GM19025 (cell line): ENCODE data around the gene PA2G4.
"Not testable (repeated sequence)": the region's sequence is repeated elsewhere in the genome, so short reads cannot be mapped to it uniquely, and the experiment has no call there.

Source experiments
- ATAC-seq: cut with Tn5 transposase; IDR thresholded peaks from one replicate; pipeline ENCODE4 v1.9.1; 2021; ENCODE audit warnings: mild to moderate bottlenecking, low read depth, moderate library complexity; ENCODE audit not compliant: unreplicated experiment

Gene PA2G4

DNA sequence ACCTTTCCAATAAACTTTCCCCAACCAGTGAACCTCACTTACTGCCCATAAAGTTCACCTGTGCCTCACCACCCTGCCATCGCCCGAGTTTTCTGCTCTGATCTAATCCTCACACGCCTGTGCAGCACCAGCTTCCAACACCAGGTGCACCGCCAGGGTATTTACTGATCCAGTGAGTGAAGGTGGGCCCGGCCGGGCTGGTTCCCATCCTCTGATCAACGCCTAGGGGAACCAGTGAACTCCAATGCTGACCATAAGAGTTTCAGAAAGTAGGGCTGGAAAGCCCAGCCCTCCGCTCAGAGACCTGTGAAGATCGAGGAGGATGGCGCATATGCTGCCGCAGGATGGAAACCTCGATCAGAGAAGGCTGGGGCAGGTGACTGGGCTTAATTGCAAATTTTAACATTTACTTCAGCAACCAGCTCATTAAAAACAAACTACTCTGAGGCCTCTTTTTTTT is 47.3 kb downstream of the PA2G4 start:
- peak; percentile 41 for ATAC-seq

DNA sequence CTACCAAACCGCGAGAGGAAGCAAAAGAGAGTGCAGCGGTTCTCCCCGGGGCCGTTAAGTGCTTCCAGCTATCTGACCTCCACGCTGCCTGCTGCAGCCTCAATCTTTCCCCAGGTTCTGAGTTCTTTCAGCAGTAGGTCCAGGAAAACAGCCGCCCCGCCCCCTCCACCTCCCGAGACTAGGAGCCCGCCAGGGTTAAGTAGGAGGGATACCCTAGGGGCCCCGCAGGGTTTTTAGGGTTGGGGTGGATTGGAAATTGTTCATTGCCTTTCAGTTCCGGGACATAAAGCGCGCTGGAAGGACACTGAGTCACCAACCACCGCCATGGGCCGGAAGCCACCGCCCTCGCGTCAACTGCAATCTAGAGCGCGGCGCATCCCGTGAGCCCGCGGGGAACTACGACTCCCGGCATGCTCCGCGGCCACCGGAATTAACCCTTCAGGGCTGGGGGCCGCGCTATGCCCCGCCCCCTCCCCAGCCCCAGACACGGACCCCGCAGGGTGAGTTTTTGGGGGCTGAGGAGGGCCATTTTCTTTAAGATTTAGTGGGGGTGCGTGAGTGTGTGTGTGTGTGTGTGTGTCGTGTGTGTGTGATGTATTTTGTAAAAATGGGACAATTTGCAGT is 47.9 kb downstream of the PA2G4 start, which contains the start of gene MYL6B:
MYL6B (plus strand) TSS at position 456 of the 624 bp plus-strand sequence. CDS start 1,332 bp downstream, outside the sequence.
- peak; percentile 94 for ATAC-seq

DNA sequence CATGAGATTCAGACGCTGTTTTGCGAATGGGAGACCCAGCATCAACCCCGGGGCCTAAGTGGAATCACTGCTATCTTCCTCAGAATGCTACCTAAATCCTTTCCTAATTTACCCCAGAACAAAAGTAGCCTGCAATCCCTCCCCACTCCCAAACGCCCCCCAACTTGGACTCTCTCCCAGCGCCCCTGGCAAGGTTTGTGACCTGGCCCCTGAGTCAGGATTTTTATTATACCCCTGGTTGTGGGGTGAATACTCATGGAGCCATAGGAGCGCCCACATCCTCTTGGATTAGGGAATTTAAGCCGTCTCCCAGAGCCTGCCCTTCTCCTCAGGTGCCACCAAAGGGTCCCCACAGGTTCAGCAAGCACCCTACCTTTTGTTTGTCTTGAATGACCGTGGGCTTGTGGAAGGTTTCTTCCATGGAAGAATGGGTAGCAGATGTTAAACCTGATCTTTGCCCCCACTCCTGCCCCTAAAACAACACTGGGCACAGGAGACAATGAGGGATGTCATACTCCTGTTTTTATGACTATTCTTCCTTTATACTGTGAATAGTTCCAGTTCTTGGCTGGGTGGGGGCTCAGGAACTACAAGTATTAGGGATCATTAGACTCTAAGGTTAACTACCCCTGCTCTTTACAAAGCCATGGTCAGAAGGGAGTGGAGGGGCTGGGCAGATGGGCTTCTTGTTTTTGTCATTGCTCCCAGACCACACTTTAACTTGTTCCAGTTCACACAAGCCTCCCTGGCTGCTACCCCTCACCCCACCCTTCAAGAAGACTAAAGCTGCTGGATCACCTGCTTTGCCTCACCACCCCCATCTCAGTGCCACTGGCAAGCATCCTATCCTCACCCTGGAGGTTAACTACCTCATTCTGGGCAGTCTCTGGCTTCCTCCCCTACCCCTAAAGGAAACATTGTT is 48.7 kb downstream of the PA2G4 start:
- no peak for ATAC-seq

DNA sequence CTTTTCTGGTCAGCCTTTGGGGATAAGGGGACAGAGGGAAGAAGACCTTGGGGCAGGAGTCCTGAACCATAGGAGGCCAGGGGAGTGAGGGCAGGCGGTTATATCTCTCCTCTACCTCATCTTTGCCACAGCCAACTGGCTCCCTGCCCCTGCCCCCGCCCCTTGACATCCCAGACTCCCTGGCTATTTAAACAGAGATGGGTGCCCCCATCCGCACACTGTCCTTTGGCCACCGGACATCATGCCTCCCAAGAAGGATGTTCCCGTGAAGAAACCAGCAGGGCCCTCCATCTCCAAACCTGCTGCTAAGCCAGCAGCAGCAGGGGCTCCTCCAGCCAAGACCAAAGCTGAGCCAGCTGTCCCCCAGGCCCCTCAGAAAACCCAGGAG is 49.3 kb downstream of the PA2G4 start:
- no peak for ATAC-seq

DNA sequence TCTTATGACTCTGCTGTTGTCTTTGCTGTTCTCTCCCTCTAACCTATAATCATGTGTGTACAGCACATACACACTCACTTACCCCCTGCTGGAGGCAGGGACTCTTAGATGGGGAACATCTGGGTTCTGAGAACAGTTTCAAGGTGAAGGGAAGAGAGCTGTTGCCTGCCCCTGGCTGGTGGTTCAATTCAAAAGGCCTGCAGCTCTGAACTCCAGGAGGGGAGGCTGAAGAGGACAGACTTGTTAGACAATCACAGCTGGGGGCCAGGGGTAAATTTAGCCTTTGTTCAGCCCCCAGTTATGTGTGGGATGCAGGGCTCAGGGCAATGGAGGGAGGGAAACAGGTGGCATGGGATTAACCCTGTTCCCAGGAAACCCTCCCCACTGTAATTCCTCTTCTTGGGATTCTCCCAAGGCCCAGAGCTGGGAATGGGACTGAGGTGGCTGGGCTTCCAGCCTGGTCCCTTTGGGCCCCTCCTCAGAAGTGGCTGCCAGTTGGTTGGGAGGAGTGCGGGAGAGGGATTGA is 50.0 kb downstream of the PA2G4 start:
- ATAC-seq, result no peak

DNA sequence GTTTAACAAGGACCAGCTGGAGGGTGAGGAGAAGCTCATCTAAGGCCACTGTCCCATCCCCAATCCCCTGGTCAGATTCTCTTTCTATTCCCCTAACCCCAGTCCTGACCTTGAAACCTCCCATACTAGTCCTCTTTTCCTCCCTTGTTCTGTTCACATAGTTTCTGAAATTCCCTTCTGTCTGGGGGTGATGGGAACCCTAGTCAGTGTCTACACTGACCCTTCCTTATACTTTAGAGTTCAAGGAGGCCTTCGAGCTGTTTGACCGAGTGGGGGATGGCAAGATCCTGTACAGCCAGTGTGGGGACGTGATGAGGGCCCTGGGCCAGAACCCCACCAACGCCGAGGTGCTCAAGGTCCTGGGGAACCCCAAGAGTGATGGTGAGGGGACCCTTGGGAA is 50.5 kb downstream of the PA2G4 start:
- no peak for ATAC-seq

DNA sequence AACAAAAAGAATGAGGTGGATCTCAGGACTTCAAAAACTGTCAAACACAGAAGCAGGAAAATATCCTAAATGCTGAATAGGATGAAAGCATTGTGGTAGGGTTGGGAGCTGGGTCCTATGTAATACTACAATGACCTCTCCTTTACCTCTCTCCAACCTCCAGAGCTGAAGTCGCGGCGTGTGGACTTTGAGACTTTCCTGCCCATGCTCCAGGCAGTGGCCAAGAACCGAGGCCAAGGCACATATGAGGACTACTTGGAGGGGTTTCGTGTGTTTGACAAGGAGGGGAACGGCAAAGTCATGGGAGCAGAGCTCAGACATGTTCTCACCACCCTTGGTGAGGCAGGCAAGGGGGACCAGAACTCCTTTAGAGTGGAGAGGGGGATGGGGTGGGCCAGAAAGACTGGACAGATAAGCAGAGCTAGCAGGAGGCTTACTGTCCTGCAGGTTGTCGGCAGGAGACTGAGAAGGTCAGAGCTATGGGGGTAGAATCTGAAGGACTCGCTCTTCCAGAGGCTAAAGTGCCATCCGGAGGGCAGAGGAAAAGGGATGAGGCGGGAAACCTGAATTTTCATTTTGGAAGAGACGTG is 51.0 kb downstream of the PA2G4 start:
- ATAC-seq, result no peak

DNA sequence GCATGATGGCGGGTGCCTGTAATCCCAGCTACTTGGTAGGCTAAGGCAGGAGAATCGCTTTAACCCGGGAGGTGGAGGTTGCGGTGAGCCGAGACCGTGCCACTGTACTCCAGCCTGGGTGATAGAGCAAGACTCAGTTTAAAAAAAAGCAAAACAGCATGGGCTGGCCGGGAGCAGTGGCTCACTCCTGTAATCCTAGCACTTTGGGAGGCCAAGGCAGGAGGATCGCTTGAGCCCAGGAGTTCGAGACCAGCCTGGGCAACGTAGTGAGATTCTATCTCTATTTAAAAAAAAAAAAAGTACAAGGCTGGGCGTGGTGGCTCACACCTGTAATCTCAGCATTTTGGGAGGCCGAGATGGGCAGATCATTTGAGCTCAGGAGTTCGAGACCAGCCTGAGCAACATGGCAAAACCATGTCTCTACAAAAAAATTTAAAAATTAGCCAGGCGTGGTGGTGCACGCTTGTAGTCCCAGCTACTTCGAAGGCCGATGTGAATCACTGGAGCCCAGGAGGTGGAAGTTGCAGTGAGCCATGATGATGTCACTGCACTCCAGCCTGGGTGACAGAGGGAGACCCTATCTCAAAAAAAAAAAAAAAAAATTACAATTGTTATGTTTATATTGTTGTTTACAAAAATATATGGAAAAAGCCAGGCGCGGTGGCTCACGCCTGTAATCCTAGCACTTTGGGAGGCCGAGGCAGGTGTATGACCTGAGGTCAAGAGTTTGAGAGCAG is 52.3 kb downstream of the PA2G4 start:
- ATAC-seq, result not testable (repeated sequence)

DNA sequence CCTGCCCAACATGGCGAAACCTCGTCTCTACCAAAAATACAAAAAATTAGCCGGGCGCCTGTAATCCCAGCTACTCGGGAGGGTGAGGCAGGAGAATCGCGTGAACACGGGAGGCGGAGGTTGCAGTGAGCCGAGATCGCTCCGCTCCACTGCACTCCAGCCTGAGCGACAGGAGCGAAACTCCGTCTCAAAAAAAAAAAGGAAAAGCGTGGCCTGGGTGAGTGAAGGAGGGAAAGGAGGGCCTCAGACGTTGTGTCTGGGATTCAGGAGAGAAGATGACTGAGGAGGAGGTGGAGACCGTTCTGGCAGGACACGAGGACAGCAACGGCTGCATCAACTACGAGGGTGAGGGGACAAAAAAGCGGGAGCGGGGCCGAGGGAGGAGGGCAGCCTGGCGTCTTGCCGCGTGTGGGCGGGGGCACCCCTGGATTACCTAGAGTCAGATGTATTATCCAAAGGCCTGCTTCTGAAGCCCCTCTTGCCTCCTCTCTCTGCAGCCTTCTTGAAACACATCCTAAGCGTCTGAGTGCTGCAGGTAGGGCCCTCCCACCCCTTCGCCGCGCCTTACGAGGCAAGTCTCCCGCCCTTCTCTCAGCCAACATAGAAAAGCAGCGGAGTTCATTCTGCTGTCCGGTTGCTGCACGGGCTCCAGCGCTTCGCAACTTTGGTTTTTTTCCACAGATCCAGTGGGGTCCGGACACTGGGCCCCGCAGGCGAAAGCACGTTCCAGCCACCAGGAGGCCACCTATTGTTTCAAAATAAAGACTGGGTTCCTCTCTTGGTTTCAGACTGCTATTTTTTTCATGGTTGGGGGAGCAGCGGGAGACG is 53.1 kb downstream of the PA2G4 start:
- peak; percentile 25 for ATAC-seq

DNA sequence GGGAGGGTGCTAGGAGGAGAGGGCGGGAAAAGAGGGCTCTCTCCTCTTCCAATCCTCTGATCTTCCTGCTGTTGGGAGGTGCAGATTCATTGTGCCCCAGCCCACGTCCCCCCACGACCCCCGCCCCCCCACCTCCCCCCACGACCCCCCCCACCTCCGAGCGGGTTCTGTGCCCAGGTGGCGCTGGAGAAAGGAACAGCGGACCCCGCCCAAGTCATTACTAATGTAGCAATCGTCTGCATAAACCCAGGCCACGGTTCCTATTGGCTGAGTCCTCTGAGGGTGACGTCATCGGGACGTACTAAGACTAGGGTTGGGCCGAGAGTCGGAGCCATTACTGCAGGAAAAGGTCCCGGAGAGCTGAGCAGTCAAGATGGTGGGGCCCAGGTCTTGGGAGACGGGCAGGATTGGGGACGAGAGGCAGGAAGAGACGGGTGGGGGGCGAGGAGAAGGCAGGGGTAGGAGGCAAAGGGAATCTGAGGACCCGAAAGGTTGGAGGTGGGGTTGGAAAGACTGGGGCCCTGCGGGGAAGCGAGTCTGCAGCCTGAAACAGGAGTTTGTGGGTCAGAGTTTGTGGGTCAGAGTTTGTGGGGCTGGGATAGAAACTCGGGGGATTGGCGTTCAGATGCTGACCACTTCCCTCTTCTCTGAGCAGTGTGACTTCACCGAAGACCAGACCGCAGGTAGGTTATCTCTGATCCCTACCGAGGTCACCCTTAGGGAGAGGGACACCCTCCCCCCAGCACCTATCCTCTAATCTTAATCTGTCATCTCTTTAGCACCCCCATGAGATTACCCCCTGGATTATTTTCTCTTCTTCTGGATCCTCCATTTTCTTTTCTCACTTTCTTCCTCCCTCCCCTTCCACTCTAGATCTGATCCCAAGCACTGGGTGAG is 53.9 kb downstream of the PA2G4 start, which contains the start of gene MYL6:
MYL6 (plus strand) TSS at position 331 of the 897 bp plus-strand sequence; CDS start at position 374, 43 bp downstream.
- peak; percentile 82 for ATAC-seq

DNA sequence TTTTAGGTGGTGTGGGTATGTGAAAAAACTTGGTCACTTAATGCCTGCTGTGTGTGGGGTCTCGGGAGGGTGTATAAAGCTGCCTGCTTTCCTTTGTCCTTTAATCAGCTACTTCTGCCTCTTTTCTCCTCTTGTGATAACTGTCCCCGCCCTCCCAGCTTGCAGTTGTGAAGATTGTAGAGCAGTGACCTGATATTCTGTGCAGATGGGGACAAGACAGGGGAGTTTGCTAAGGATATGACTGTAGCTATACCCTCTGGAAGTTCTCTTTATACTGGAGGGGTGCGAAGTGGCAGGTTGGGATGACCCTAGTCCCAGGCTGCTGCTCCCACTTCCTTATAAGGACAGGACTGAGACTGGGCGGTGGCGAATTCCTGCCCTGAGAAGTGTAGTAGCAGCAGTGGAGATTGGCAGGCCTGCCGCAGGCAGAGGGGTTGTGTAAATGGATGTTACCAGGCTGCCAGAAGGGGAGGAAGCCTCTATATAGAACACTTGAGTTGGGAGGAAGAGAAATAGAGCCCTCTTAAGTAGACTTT is 54.6 kb downstream of the PA2G4 start:
- no peak for ATAC-seq

DNA sequence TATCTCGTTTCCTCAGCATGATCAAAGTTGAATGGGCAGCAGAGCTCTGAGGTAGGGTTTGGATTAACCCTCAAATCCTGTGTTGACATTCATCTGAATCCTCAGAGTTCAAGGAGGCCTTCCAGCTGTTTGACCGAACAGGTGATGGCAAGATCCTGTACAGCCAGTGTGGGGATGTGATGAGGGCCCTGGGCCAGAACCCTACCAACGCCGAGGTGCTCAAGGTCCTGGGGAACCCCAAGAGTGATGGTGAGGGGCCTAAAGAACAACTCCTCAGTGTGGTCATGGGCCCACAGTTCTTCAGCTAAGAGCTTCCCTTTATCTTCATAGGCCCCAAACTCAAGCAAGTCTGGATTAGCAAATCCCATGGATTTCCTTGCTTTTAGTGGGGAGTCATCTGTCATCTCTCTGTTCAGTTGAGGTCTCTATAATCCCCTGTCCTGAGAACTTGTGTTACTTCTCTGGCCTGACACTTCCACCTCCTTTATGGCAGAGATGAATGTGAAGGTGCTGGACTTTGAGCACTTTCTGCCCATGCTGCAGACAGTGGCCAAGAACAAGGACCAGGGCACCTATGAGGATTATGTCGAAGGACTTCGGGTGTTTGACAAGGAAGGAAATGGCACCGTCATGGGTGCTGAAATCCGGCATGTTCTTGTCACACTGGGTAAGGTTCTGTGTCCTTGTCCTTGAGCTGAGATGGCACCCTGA is 55.3 kb downstream of the PA2G4 start:
- no peak for ATAC-seq

DNA sequence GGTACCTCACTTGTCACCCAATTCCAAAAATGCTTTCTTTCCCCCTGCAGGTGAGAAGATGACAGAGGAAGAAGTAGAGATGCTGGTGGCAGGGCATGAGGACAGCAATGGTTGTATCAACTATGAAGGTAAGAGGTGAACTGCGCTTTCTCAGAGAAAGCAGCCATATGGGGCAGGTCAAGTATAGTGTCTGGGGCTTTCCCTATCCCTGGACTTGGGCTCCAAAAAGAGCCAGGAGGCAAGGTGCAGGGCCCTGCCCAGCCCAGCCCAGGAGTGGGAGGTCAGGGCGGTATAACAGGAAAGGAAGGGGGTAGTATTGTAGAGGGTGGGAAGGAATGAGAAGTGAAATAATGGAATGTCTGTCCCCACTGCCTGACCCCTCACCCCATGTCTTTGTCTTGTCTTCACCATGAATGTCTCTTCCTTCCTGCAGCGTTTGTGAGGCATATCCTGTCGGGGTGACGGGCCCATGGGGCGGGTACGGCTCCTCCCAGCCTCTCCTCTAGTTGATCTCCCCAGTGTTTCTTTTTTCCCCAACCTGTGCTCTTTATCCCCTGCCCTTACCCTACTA is 55.9 kb downstream of the PA2G4 start:
- ATAC-seq, result no peak

DNA sequence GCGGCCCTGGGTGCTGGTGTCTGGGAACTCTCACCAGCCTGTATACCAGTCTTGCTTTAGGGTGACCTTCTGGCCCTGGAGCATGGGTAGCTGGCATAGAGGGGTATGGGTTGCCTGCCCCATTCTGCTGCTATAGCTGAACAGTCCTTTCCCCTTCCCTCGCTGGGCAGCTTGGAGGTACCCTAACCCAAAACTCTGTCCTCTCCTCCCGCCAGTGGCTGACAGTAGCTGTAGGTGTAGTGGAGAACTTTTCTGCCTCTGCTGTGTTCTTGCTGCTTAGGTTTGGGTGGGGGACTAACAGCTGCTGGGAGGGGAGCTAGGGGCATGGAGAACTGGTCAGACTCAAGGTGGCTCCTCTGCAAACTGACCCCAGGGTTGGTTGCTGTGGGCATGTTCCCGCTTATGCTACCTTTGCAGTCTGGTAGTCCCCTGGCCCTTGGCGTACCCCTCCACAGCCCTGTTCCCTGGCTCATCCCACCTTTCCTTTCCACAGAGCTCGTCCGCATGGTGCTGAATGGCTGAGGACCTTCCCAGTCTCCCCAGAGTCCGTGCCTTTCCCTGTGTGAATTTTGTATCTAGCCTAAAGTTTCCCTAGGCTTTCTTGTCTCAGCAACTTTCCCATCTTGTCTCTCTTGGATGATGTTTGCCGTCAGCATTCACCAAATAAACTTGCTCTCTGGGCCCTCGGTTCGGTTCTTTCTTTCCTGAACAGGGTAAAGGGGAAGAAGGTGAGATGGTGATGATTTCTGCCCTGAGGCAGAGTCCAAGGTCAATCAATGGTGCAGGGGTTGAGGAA is 56.7 kb downstream of the PA2G4 start:
- ATAC-seq, result no peak

DNA sequence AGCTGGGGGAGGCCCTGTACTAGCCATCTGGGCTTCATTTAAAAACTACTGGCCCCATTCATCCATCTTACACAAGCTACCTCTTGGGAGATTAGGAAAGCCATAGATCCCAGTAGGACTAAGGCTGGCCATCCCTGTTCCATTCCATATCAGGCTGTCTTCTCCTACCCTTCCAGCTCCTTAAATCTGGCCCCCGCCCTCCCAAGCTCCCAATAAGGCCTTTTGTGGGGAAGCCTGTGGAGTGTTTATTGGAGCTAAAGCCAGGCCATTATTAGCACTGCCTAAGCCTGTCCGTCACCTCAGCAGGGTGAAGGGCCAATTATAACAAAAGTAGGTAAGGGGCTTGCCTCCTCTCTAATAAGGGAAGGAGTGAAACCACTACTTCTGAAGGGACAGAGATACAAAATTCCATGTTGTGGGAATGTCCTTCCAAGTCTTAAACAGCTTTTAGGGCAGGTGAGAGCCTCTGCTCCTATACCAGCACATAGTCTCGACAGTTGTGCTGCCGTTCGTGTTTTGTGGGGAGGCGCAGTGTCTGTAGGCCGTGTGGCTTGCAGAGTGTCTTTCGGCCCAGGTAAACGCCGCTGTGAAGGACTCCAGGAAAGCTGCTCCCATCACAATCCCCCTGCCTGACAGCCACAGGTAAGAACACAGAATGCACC is 57.5 kb downstream of the PA2G4 start:
- no peak for ATAC-seq
